Erythroblast (primary cell): Measurements from ENCODE around the gene OR2A14.

Source experiments
- GATA1 ChIP-seq: IDR thresholded peaks from 2 replicates; pipeline ENCODE4 v1.6.1; 2011; ENCODE audit warnings: low read depth, mild to moderate bottlenecking, control low read depth, low read length, moderate library complexity
- POLR2A ChIP-seq: IDR thresholded peaks from 2 replicates; pipeline ENCODE4 v1.6.1; 2011; ENCODE audit warnings: mild to moderate bottlenecking, low read length

DNA sequence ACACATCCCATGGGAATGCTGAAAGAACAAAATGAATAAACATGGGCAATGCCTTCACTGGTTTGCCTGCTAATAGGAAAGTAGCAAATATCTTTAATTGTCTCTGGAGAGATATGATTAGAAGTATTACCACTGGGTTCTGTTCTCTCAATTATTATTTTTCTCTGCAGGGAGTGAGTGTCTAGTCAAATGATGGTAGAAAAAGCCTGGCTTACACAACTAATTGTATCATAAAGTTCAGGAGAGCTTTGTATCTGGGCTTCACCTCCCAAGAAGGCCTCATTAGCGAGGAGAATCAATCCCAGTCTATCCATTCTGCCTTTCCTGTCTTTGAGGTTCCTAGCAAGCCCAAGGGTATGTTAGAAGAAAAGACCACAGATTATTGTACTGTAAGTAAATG is at the start of gene OR2A14:
- TF ChIP-seq POLR2A (no peak), GATA1 (no peak)
